Measurements from ENCODE around the gene TBL1XR1.

The TBL1XR1 gene

DNA sequence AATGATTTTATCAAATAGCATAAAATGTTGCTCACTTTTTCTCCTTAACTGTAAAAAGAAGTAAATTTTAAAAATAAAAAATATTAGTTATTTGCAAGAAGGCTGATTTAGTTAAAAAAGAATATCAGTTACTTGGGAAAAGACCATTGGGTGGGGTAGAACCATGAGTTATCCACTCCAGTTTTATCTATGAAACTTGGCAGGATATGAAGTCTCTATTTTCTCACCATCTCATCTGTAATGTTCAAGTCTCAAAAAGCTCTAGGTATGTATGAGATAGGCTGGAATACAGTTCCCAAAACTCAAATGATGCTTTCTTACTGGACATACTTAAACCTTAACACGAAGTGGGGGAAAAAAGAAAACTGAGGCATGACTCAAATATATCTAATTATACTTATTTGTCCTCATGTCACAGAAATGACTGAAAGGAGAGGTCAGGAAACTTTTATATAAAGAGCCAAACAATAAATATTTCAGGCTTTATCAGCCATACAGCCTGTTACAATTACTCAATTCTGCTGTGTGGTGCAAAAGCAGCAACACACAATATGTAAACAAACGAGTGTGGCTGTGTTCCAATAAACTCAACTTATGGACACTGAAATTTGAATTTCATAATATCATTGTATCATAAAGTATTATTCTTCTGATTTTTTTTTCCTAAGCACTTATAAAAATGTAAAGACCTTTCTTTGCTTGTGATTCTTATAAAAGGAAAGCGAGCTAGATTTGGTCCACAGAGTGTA lies 131.8 kb downstream of the TBL1XR1 start:
- DNase-seq (ENCODE audit: low read depth in 2 of 2): no peak

DNA sequence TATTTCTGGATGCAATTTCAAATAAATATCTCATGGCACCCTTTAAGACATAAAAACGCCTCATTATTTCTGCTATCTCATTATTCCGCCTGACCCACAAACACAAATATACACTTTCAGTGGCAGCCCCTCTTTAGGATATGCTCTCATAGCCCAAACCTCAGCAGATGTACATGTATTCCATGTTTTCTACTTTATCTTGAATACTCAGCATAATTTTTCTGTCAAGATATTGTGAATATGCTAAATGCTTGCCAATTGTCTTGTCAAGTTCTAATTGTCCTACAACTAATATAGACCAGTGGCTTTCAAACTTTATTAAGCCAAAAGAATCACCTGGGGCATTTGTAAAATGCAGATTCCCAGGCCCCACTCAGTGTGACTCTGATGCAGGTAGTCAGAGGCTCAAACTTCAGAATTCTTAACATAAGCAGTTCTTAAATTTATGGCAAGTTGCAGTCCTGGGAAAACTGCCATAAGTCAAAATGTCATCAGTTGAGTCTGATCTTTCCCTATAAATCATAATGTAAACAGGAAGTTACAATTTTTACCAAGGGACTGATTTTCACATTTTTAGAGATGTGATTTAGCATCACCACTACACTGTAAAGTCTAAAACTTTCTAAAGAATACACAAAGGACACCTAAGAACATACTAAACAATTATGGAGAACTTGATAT lies 135.1 kb downstream of the TBL1XR1 start:
- no peak for DNase-seq (ENCODE audit: low read depth in 2 of 2)

DNA sequence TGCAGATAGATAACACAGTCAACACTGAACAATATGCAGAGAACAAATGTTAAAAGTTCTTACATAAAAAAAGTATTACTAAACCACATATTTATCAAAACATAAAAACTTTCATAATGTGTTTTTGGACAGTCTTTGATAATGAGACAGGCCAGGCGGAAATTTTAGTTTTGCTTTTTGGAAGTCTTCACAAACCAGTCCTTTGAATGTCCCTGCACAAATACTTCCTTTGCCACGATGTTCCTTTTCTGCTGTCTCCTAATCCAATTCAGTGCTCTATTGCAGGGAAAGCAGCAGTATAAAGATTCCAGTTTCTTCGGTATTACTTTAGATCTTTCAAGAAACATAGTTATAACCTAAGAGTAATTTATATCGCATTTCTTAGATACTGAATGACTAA lies 135.9 kb downstream of the TBL1XR1 start:
- no peak for DNase-seq (ENCODE audit: low read depth in 2 of 2)

DNA sequence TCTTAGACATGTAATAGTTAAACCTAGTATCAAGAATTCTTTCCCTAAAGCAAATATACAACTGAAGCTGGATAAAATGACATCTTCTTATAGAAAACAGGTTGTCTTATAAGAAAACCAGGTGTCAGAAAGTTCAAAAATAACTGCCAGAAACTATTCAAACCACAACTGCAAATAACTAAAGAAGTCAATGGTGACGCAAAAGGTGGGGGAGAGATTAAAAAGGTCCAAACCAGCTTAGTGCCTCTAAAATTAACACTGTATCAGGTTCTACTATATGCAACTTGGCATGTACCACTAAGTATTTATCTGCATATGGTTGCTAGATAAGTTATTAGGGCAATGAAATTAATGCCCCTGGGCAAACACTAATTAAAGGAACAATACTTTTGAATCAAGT lies 136.8 kb downstream of the TBL1XR1 start:
- no peak for DNase-seq (ENCODE audit: low read depth in 2 of 2)

DNA sequence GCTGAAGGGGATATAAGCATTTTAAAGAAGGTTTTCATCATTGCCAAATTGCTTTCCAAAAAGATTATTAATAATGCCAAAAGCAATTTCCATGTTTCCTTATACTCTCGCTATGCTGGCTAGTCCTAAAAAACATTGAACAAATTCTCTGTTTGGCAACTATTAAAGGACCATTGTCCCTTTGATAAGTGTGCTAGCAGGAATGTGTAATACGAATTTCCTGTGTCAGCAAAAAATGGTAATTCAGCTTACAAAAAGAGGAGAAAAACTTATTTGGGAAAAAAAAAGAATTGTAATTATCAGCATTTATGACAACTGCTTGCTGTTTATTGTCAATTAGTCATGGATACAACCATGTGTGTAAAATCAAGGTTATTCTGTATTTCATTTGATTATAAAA lies 138.6 kb downstream of the TBL1XR1 start:
- no peak for DNase-seq (ENCODE audit: low read depth in 2 of 2)

DNA sequence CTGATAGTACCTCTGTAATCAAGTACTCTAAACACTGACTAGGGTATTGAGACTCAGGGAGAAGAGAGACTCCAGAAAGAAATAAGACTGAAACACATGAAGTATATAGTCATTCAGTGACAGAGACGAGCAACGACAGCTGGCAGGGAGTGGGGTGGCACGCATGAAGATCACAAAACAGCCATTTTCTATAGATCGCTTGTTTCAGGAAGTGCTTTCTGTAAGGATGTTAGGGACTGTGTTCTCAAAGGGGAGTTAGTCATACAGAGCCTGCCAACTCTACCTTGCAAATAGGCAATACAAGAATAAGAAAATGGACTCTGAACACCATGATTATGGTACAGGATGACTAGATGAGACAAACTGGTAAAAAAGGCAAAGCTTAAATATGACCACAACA lies 139.5 kb downstream of the TBL1XR1 start:
- DNase-seq (ENCODE audit: low read depth in 2 of 2): peak in 1 of 2 donors; percentile 15

DNA sequence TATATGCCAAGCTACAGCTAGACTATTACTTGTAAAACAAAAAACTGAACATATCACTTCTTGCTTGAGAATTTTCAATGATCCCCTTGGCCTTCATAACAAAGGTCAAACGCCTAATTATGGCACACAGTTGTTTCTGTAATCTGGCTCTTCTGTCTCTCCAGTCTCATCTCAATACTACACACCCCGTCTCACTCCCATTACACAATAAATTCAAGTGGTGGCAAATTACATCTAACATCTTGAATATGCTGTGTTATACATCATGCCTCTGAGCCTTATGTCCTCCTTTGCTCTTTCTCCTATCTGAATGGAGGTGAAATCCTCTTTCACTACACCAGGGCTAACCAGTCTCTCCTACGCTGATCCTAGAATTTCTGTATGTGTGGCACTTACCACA lies 140.4 kb downstream of the TBL1XR1 start:
- DNase-seq (ENCODE audit: low read depth in 2 of 2): no peak

DNA sequence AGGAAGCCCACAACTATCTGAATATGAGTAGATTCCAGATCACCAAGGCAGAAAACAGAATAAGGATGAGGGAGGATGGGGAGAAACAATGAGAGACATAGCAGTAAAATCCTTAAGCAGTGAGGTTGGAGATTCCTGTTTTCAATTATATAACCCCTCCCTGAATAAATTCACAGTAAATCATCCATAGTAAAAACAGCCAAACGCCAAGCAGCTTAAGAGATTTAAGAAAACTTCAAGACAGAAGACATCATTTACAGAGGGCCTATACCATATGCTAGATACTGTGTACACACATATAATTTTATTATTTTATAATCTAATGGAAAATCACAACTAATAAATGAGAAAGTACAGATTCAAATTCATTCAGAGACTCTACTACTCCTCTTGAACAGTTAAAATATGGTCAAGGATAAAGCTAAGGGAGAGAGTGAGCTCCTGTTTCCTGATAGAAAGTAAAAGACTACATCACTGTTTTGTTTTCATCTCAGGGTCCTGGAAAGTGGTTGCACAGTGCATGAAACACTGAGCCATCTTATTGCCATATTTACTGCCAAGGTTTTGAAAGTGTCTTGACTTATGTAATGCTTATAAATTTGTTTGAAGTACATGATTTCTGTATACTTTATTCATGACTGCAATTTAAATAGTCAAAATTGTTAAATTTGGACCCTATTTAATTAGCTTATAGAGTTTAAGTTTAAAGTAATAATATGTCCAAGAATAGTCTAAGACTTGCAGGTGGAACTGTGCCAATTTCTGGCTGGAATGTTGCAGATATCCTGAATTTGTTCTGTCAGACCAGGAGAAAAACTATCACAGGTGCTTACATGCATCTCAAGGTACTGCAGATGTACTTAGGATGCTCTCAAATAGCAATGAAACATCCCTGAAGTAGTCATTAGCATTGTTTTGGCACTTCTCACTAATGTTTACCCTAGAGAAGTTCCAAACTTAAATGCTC lies 141.4 kb downstream of the TBL1XR1 start:
- DNase-seq (ENCODE audit: low read depth in 2 of 2): no peak

DNA sequence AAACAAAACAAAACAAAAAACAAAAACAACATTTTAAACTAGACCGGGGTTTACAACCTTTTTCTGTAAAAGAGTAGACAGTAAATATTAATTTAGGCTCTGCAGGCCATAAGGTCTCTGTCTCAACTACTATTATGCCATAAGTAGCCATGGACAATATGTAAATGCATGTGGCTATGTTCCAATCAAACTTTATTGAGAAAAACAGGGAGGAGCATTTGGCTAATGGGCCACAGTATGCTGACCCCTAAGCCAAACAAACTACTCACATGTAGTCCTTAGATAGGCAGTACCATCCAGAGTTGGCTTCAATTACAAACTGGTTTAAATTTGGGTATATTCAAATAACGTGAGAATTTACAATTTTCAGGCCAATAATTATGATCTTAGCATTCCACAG lies 144.2 kb downstream of the TBL1XR1 start:
- DNase-seq (ENCODE audit: low read depth in 2 of 2): no peak

DNA sequence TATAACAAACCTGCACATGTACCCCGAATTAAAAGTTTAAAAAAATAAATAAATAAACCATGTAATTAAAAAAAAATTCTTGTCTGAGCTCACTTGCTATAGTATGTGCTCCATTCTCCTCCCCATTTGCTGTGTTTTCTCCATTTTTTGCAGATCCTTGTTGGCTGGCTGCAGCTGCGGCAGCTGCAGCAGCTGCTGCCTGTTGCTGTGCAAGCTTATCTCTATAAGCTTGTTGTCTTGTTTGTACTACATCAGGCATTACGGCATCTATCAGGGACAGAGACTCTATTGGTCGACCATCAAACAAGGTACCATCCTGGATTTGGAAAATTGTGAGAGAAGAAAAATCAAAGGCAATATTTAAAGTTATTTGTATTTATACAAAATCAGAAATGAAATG lies 145.9 kb downstream of the TBL1XR1 start:
- no peak for DNase-seq (ENCODE audit: low read depth in 2 of 2)

DNA sequence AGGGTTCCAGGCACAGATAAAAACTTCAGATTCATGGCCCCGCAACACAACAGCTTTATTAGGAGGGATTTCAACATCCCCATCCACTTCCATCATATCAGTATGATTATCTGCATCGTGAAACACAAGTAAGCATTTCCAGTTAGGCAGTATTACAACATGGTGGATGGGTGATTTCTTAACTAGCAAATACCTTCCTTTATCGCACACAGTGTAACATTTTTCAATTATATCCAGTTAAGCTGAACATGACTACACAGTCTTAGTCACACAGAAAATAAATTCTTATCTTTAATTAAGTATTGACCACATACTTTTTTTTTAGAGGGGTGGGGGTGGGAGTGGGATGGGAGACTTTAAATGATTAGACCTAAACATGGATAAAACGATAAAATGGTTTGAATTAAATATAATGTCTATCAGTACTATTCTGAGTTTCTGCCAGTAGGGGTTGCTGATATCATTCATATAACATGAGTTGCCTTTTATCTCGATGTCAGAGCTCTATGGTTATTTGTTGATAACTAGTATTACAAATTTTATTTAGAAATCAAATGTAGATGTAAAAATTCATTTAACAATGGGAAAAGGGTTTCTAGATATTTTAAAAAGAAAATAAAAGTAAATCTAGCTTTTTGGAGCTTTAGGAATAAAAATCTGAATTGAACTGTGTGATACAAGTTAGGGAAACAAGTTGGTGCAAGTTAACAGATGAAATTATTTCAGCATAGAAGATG lies 146.6 kb downstream of the TBL1XR1 start:
- DNase-seq (ENCODE audit: low read depth in 2 of 2): no peak

DNA sequence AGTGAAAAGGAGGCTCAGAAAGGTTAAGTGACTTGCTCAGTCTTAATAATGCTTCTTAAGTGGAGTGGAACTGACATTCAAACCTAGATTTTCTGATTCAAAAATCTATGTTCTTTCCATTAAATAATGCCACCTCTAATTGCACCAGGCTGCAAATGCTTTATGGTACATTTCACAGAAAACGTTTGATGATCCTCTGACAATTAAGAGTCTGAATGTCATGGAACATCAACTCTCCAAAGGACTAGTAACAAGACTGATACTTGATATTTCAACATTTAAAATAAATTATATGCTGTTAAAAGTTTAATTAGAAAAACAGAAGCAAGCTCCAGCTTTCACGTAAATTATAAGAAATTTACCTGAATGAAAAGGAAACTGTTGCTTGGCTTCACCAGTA lies 151.5 kb downstream of the TBL1XR1 start:
- no peak for DNase-seq (ENCODE audit: low read depth in 2 of 2)

DNA sequence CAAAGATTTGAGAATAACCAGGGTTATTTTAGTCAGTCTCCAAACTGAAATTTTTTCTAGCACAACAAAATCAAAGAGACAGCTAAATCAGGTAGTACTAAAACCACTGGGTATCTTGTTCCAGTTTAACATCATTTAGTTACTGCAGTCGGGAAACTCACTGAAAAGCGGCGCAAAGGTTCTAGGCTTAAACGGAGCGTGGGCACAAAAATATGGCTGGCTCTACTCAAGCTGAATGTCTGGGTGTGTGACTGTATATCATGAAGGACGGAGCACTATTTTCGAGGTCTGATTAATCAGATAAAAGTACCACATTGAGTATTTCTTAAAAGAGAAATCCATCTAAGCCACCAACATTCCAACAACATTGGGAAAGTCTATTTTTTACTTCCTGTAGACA lies 152.1 kb downstream of the TBL1XR1 start:
- no peak for DNase-seq (ENCODE audit: low read depth in 2 of 2)

DNA sequence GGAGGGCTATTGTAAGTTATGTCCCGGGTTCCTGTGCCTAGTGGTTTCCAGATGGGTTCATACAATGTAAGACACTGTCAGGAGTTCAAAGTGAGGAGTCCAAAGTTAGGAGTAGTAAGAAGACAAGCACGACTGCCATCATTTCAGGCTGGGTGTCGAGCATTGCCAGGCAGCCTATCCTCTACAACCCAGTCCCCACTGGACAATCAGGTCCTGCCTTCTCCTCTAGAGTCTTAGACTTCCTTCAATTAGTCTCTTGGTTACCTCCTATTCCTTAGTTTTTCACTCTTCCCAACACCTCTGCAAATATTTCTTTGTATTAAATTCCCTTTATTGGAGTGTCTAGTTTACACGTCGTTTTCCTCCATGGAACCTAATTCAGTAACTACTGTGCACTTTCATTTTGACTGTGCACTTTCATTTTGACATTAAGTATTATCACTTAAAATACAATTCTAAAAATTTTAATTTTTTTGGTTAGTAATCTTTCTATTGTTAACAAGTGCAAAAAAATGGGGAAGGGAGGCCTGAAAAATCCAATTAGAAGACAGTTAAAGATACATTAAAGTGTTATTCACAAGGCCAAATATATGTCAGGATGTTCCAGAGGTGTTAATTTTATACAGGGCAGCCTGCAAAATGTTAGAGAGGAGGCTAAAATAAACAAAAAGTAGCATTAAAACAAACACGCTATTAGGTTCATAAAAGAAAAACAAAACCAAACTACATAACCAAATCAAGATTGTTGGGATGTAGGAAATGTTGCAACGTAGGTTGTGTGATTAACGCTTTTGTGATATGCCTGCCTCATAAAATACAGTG lies 155.3 kb downstream of the TBL1XR1 start:
- DNase-seq (ENCODE audit: low read depth in 2 of 2): no peak

DNA sequence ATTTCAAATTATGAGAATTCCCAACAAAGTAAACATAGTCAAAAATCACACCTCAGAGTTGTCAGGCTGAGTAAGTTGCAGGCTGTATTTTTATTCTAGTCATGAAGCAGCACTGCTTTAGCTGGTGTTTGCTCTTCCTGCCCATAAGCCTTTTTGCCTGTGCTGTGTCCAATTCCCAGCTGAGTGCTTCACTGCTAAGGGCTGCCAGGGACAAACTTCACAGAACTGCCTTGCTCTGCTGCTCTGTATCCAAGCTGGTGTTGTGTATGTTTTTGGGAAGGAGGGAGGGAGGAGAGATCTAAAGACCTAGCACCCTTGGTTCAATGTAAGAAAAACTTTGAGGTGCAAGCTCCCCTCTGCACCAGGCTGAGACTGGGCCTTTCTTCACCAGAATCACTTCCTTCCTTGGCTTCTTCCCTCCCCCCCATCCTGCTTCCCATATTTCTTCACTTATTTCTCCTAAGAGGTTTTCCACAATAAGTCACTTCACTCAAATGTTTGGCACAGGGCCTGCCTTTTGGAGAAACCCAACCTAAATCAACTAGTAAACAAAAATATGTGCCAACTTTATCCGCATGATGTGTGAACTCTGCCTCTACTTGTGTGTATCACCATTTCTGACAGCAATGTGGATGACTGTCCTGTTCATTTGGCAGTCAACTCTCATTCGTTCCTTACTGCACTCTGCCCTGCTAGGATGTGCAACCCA lies 156.1 kb downstream of the TBL1XR1 start:
- no peak for DNase-seq (ENCODE audit: low read depth in 2 of 2)

DNA sequence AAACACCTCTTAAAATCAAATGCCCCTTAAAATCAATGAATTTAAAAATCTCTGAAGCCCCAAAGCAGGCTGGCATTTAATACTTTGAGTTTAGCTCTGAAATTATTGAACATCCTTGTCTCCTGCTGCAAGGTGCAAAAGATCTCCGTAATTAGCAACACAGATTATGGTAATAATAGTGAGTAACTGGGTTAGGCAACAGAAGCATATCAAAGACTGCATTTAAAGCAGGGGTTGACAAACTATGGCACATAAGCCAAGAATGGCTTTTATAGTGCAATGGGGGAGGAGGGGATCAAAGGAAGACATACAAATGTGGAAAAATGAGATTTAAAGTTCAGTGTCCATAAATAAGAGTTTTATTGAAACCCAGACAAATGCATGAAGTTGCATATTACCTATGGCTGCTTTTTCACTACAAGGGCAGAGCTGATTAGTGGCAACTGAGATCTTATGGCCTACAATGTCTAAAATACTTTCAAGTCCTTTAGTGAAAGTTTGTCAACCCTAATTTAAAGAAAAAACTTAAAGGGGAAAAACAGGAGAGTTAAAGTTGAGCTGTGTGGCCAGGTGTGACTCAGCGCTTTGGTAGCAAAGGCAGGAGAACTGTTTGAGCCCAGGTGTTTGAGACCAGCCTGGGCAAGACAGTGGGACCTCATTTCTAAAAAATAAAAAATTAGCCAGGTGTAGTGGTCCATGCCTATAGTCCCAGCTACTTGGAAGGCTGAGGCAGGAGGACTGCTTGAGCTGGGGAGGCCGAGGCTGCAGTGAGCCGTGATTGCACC lies 157.6 kb downstream of the TBL1XR1 start:
- no peak for DNase-seq (ENCODE audit: low read depth in 2 of 2)

DNA sequence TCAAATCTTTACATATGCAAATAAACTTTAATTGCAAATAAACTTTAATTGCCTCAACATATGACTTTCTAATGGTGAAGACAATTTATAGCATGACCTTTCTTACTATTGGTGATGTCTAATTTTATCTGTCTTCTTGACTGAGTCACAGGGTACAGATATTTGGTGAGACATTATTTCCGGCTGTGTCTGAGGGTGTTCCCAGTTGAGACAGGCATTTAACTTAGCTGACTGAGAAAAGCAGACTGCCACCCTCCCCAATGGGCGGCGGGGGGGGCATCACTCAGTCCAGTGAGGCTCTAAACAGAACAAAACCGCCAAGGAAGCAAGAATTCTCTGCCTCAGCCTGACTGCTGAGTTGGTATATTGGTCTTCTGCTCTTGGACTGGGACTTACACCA lies 160.0 kb downstream of the TBL1XR1 start:
- DNase-seq (ENCODE audit: low read depth in 2 of 2): no peak

DNA sequence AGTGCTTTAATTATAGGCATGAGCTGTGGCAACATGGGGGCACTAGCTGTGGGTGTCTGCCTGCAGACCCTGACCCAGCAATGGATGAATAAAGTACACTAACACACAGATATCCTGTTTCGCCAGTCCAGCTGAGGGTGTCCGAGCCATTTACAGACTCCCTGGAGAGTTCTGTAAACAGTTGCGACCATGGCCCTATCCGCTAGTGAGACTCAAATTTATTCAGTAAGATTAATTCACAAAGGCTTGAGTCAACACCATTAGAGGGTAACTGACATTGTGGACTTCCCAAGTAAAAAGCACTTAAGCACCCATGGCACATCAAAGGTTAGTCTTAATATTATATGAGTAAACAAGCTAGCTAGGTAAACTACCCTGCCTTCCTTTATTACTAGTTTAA lies 161.6 kb downstream of the TBL1XR1 start:
- DNase-seq (ENCODE audit: low read depth in 2 of 2): no peak

DNA sequence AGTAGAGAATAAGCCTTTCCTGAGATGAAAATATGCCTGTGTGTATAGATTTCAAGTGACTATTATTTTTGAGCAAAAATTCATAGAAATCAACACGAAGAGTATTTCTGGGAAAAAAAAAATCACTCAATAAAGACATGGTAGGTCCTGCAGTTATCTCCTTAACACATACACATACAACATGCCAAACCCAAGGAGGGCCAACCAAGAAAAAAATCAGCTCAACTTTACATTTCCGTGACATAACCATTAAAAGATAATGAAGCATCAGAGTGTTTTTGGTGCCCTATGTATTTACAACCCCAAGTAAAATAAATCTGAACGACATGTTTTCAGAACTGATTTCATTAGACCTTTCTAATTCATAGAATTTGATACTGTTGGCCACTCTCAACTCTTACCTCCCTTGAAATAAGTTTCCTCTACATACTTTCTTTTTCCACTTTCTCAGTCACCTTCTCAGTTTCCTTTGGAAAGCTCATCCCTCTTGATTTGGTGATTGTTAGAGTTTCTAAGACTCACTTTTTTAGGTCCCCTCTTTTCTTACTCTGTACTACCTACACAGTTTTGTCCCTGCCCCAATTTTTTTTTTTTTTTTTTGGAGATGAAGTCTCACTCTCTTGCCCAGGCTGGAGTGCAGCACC lies 162.3 kb downstream of the TBL1XR1 start:
- DNase-seq (ENCODE audit: low read depth in 2 of 2): no peak

Data from activated CD4-positive, alpha-beta T cell treated with anti-CD3 and anti-CD28 coated beads for 24 hours (primary cell).